IMR-90 (cell line): ENCODE data around the gene MTOR. TPM values are rescaled to one million over a fixed set of nuclear protein-coding genes. Genes with fewer than 3 reads are reported as not detected.
"Not testable (repeated sequence)": the region's sequence is repeated elsewhere in the genome, so short reads cannot be mapped to it uniquely, and the experiment has no call there.

ENCODE experiments used
- ATAC-seq: fragments of 200-7000 bp; cut with Tn5 transposase; 2 replicates; pipeline ENCODE4 v1.9.1; 2020; ENCODE audit warnings: low read depth, mild to moderate bottlenecking, moderate library complexity
- BruUV-seq: library from RNA; stranded (reverse); fragments of 400-500 nt; replicated peaks from 2 replicates; lab custom pipeline; 2021; lab: Mats Ljungman, UMichigan
- CTCF ChIA-PET: fragments of 300-600 bp; formaldehyde crosslinking; extraction: SDS; loops from one replicate; lab custom pipeline; 2021; ENCODE audit warnings: antibody characterized with exemption; lab: Yijun Ruan, JAX
- POLR2A ChIA-PET: fragments of 300-600 bp; sonication (Branson Sonifier 250); formaldehyde crosslinking; loops from one replicate; lab custom pipeline; 2022; ENCODE audit warnings: antibody characterized with exemption; ENCODE audit not compliant: unreplicated experiment; lab: Charles Lee
- DNase-seq: peaks from one replicate; pipeline ENCODE4 v3.0.0; 2013
- H2AFZ ChIP-seq: replicated peaks from 2 replicates; pipeline ENCODE3; 2013; ENCODE audit warnings: low read length, mild to moderate bottlenecking; ENCODE audit not compliant: poor library complexity
- H2AK5ac ChIP-seq: 2 replicates; pipeline ENCODE4 v1.6.1; 2013; ENCODE audit warnings: low read depth, low read length, inconsistent platforms
- H2AK9ac ChIP-seq: replicated peaks from 2 replicates; pipeline ENCODE3; 2013; ENCODE audit warnings: mild to moderate bottlenecking, low read depth, low read length, moderate library complexity; ENCODE audit not compliant: poor library complexity
- H2BK120ac ChIP-seq: 2 replicates; pipeline ENCODE4 v1.6.1; 2013; ENCODE audit warnings: low read depth, low read length, inconsistent platforms
- H2BK15ac ChIP-seq: 3 replicates; pipeline ENCODE4 v1.6.1; 2013; ENCODE audit warnings: low read depth, low read length, inconsistent platforms
- H2BK20ac ChIP-seq: 2 replicates; pipeline ENCODE4 v1.6.1; 2013; ENCODE audit warnings: low read depth, mild to moderate bottlenecking, inconsistent platforms, low read length, moderate library complexity
- H2BK5ac ChIP-seq: 2 replicates; pipeline ENCODE4 v1.6.1; 2013; ENCODE audit warnings: mild to moderate bottlenecking, low read depth, low read length, inconsistent platforms; ENCODE audit not compliant: poor library complexity, severe bottlenecking
- H3K14ac ChIP-seq: replicated peaks from 2 replicates; pipeline ENCODE4 v1.6.1; 2013; ENCODE audit warnings: low read depth, low read length, inconsistent platforms
- H3K18ac ChIP-seq: 2 replicates; pipeline ENCODE4 v1.6.1; 2013; ENCODE audit warnings: low read depth, low read length, control low read depth
- H3K23ac ChIP-seq: 2 replicates; pipeline ENCODE4 v1.6.1; 2013; ENCODE audit warnings: low read depth, low read length, inconsistent platforms
- H3K27ac ChIP-seq: 2 replicates; pipeline ENCODE4 v1.5.1; 2013; ENCODE audit warnings: mild to moderate bottlenecking, control low read depth, low read length; ENCODE audit not compliant: insufficient read depth
- H3K27me3 ChIP-seq: 2 replicates; pipeline ENCODE4 v1.6.1; 2013; ENCODE audit warnings: low read length; ENCODE audit not compliant: control insufficient read depth, insufficient read depth
- H3K36me3 ChIP-seq: 2 replicates; pipeline ENCODE4 v1.6.1; 2013; ENCODE audit warnings: low read length, mixed read lengths; ENCODE audit not compliant: control insufficient read depth, insufficient read depth
- H3K4ac ChIP-seq: 2 replicates; pipeline ENCODE4 v1.6.1; 2013; ENCODE audit warnings: low read depth, low read length, inconsistent platforms
- H3K4me1 ChIP-seq: 2 replicates; pipeline ENCODE4 v1.6.1; 2013; ENCODE audit warnings: low read length, mixed read lengths; ENCODE audit not compliant: control insufficient read depth, insufficient read depth
- H3K4me2 ChIP-seq: 2 replicates; pipeline ENCODE4 v1.6.1; 2013; ENCODE audit warnings: low read depth, mild to moderate bottlenecking, control low read depth, low read length, moderate library complexity
- H3K4me3 ChIP-seq: 2 replicates; pipeline ENCODE4 v1.5.1; 2013; ENCODE audit warnings: low read depth, mild to moderate bottlenecking, control low read depth, low read length, moderate library complexity; ENCODE audit not compliant: insufficient read depth
- H3K56ac ChIP-seq: 2 replicates; pipeline ENCODE4 v1.6.1; 2013; ENCODE audit warnings: low read length, inconsistent platforms; ENCODE audit not compliant: insufficient read depth; ENCODE audit errors: extremely low read depth
- H3K79me1 ChIP-seq, 2 experiments: 2 replicates each; pipeline ENCODE4 v1.6.1; 2013; ENCODE audit warnings: low read length in 2 of 2, inconsistent platforms in 1 of 2, low read depth in 1 of 2
- H3K9ac ChIP-seq: 2 replicates; pipeline ENCODE4 v1.6.1; 2013; ENCODE audit warnings: low read depth, low read length, control low read depth
- H3K9me1 ChIP-seq: 2 replicates; pipeline ENCODE4 v1.6.1; 2013; ENCODE audit warnings: low read length, inconsistent platforms; ENCODE audit not compliant: insufficient read depth
- H3K9me3 ChIP-seq: 2 replicates; pipeline ENCODE4 v1.6.1; 2013; ENCODE audit warnings: low read length; ENCODE audit not compliant: control insufficient read depth, insufficient read depth
- H4K20me1 ChIP-seq: 2 replicates; pipeline ENCODE4 v1.6.1; 2013; ENCODE audit warnings: low read length, inconsistent platforms; ENCODE audit not compliant: insufficient read depth
- H4K5ac ChIP-seq: 2 replicates; pipeline ENCODE4 v1.6.1; 2013; ENCODE audit warnings: mild to moderate bottlenecking, low read depth, low read length, control low read depth
- H4K8ac ChIP-seq, 2 experiments: 2 replicates each; pipeline ENCODE4 v1.6.1; 2013; ENCODE audit warnings: low read depth in 2 of 2, low read length in 2 of 2, control low read depth in 1 of 2, inconsistent platforms in 1 of 2
- H4K91ac ChIP-seq: 2 replicates; pipeline ENCODE4 v1.6.1; 2013; ENCODE audit warnings: low read depth, low read length, inconsistent platforms; ENCODE audit not compliant: insufficient read depth
- WGBS, 2 experiments: methylation state at CpG; one replicate each; pipeline versions ENCODE4 v1.1.5 to v1.1.7; 2013; ENCODE audit warnings: missing lambda C conversion rate in 2 of 2; ENCODE audit not compliant: insufficient read length in 1 of 2; ENCODE audit errors: extremely low coverage in 2 of 2; 5-methylcytosine and 5-hydroxymethylcytosine counted together
- dilution Hi-C: fragments of 300-500 bp; cut with HindIII; formaldehyde crosslinking; loops from one replicate; pipeline ENCODE4 v1.14.3; 2018; ENCODE audit warnings: low sequenced_read_pairs; ENCODE audit not compliant: unreplicated experiment
- in situ Hi-C: fragments of 300-500 bp; cut with MboI; formaldehyde crosslinking; loops from 3 replicates; pipeline ENCODE4 v1.14.3; 2019; ENCODE audit warnings: low sequenced_read_pairs, inconsistent platforms, mixed read lengths
- intact Hi-C: fragments of 100-400 bp; cut with micrococcal nuclease; formaldehyde crosslinking; loops from 2 replicates; pipeline ENCODE4 v1.10.0; 2022
- polyA plus RNA-seq, 3 experiments: library from polyadenylated mRNA; depleted of rRNA; stranded (reverse); fragments of >200 nt; gene quantifications; 2 replicates each; pipeline ENCODE4 v1.2.3, GENCODE V29; 2012; ENCODE audit warnings: low replicate concordance in 1 of 3
- total RNA-seq: library from RNA; depleted of rRNA; stranded (reverse); fragments of >200 nt; gene quantifications from 2 replicates; pipeline ENCODE4 v1.2.3, GENCODE V29; 2012

The MTOR gene
- total and polyA plus RNA-seq, 2 of the 4 experiments (the other 2 are of a cell fraction): 19.2 to 36.7 TPM

GRCh38 chr1:11063937-11064537 lies 198.3 kb downstream of the MTOR start:
- CTCF ChIA-PET, H3K4ac ChIP-seq, H3K23ac ChIP-seq, H4K91ac ChIP-seq, in situ Hi-C loops, H3K9me1 ChIP-seq, BruUV-seq, ATAC-seq, H2BK20ac ChIP-seq, H3K27me3 ChIP-seq, H2BK120ac ChIP-seq, H3K4me3 ChIP-seq, H2BK5ac ChIP-seq, H4K20me1 ChIP-seq, H4K8ac ChIP-seq, H3K14ac ChIP-seq, H3K18ac ChIP-seq, H3K56ac ChIP-seq, H2AFZ ChIP-seq, dilution Hi-C loops, H4K5ac ChIP-seq, H2BK15ac ChIP-seq, H3K9me3 ChIP-seq, H2AK9ac ChIP-seq, H3K4me2 ChIP-seq, H3K27ac ChIP-seq, H2AK5ac ChIP-seq, H3K4me1 ChIP-seq, DNase-seq, H3K9ac ChIP-seq: not testable (repeated sequence)
- WGBS, 2 experiments: 90% methylated on average over 8 of the region's 18 CpGs; no CpG with 5 or more reads in 1 of the 2 experiments
- POLR2A ChIA-PET: interaction anchor here (0.7 kb wide), 1 partner anchor 237 kb away, joined by 14 read pairs; no protein-coding TSS in a partner anchor
- intact Hi-C loops: loop anchor here (2.0 kb wide), 1 partner anchor 29 kb away; no protein-coding TSS in a partner anchor
- Histone ChIP-seq H3K79me1 (peaks cover 24 to 27% of the 10 kb centered on the region in 2 experiments), H3K36me3 (peaks cover 40% of the 10 kb centered on the region)
